Naive B cell (primary cell): ENCODE data around the gene NCK2. TPM values are rescaled to one million over a fixed set of nuclear protein-coding genes. Genes with fewer than 3 reads are reported as not detected.
A peak's percentile ranks its signal among the peaks of the same experiment; 100 is the strongest.

Source experiments
- ATAC-seq, 2 donors: fragments of 150-1000 bp; cut with Tn5 transposase; 2 replicates each; pipeline ENCODE4 v1.10.0; 2021; ENCODE audit warnings: low read depth in 2 of 2, mild to moderate bottlenecking in 2 of 2, moderate library complexity in 2 of 2
- DNase-seq: peaks from one replicate; pipeline ENCODE4 v3.0.0; 2022
- H3K27ac Mint-ChIP-seq, 6 donors: one replicate each; pipeline ENCODE4 v1.8.0; 2020 to 2022; ENCODE audit warnings: mild to moderate bottlenecking in 6 of 6, mixed read lengths in 6 of 6, moderate library complexity in 5 of 6, inconsistent platforms in 2 of 6
- H3K27me3 Mint-ChIP-seq, 3 donors: one replicate each; pipeline ENCODE4 v1.8.0; 2021 to 2022; ENCODE audit warnings: mixed read lengths in 3 of 3, mild to moderate bottlenecking in 1 of 3
- H3K36me3 Mint-ChIP-seq, 2 donors: one replicate each; pipeline ENCODE4 v1.8.0; 2020 to 2022; ENCODE audit warnings: mixed read lengths in 2 of 2, inconsistent platforms in 1 of 2, mild to moderate bottlenecking in 1 of 2
- H3K4me1 Mint-ChIP-seq, 3 donors: one replicate each; pipeline ENCODE4 v1.8.0; 2020 to 2022; ENCODE audit warnings: mixed read lengths in 3 of 3, inconsistent platforms in 1 of 3, mild to moderate bottlenecking in 1 of 3, moderate library complexity in 1 of 3
- H3K4me3 Mint-ChIP-seq, 8 donors: one replicate each; pipeline ENCODE4 v1.8.0; 2020 to 2022; ENCODE audit warnings: mild to moderate bottlenecking in 8 of 8, mixed read lengths in 8 of 8, moderate library complexity in 8 of 8, inconsistent platforms in 2 of 8
- H3K9me3 Mint-ChIP-seq, 7 donors: one replicate each; pipeline ENCODE4 v1.8.0; 2020 to 2022; ENCODE audit warnings: mixed read lengths in 7 of 7, mild to moderate bottlenecking in 5 of 7, inconsistent platforms in 2 of 7, moderate library complexity in 1 of 7
- polyA plus RNA-seq, 6 donors: library from polyadenylated mRNA; unstranded; fragments of 300-500 nt; fragmentation: Illumina TruSeq; gene quantifications; one replicate each; pipeline ENCODE4 v1.2.3, GENCODE V29; 2021; ENCODE audit warnings: low read depth in 6 of 6

Gene NCK2
- polyA plus RNA-seq, 6 donors from 2014 or later: 70.7 to 108 (median 76.7) TPM

- Mint-ChIP-seq H3K4me3 (peak overlapping the region in 5 of 8 donors; percentile 9 to 82 (median 62)), H3K36me3 (peaks cover 10 to 16% of the 10 kb centered on the region in 2 donors), H3K4me1 (peaks cover 72 to 95% (median 90%) of the 10 kb centered on the region in 3 donors), H3K9me3 (peaks cover 0 to 3% (median 0%) of the 10 kb centered on the region in 7 donors), H3K27ac (peak overlapping the region; percentile 95 to 99 (median 98)), H3K27me3 (no peaks in the 10 kb centered on the region)
- no peak for ATAC-seq
- no peak for DNase-seq
Measured at GRCh38 chr2:105804266-105804665, 59.6 kb downstream of the NCK2 start.

- DNase-seq: no peak
- peaks cover 0 to 3% (median 0%) of the 10 kb centered on the region in 7 donors for H3K9me3 Mint-ChIP-seq
- no peaks in the 10 kb centered on the region for H3K27me3 Mint-ChIP-seq
- no peak for ATAC-seq
- peaks cover 71 to 94% (median 89%) of the 10 kb centered on the region in 3 donors for H3K4me1 Mint-ChIP-seq
- peak overlapping the region; percentile 3 to 95 (median 63) for H3K27ac Mint-ChIP-seq
- H3K36me3 Mint-ChIP-seq: peaks cover 11 to 17% of the 10 kb centered on the region in 2 donors
- H3K4me3 Mint-ChIP-seq: peak overlapping the region in 3 of 8 donors; percentile 22 to 49 (median 30)
Measured at GRCh38 chr2:105806996-105807395, 62.3 kb downstream of the NCK2 start.

- ATAC-seq (no peak), DNase-seq (no peak)
- no peaks in the 10 kb centered on the region for H3K27me3 Mint-ChIP-seq
- peaks cover 71 to 94% (median 85%) of the 10 kb centered on the region in 3 donors for H3K4me1 Mint-ChIP-seq
- H3K9me3 Mint-ChIP-seq: peaks cover 0 to 3% (median 0%) of the 10 kb centered on the region in 7 donors
- peaks cover 6 to 17% of the 10 kb centered on the region in 2 donors for H3K36me3 Mint-ChIP-seq
- H3K27ac Mint-ChIP-seq: peak overlapping the region; percentile 72 to 97 (median 94)
- H3K4me3 Mint-ChIP-seq: peak overlapping the region in 6 of 8 donors; percentile 9 to 76 (median 61)
Measured at GRCh38 chr2:105808423-105809096, 63.8 kb downstream of the NCK2 start.

- Mint-ChIP-seq H3K4me3 (peak overlapping the region in 6 of 8 donors; percentile 14 to 77 (median 64)), H3K4me1 (peaks cover 69 to 93% (median 84%) of the 10 kb centered on the region in 3 donors), H3K36me3 (peaks cover 9 to 17% of the 10 kb centered on the region in 2 donors), H3K9me3 (peaks cover 0 to 3% (median 0%) of the 10 kb centered on the region in 7 donors), H3K27ac (peak overlapping the region; percentile 72 to 97 (median 94)), H3K27me3 (no peaks in the 10 kb centered on the region)
- peak; percentile 87 to 90 for ATAC-seq
- DNase-seq: no peak
Measured at GRCh38 chr2:105809097-105809473, 64.4 kb downstream of the NCK2 start.

- peak overlapping the region; percentile 72 to 97 (median 91) for H3K27ac Mint-ChIP-seq
- peaks cover 66 to 93% (median 84%) of the 10 kb centered on the region in 3 donors for H3K4me1 Mint-ChIP-seq
- no peaks in the 10 kb centered on the region for H3K27me3 Mint-ChIP-seq
- peaks cover 0 to 2% (median 0%) of the 10 kb centered on the region in 7 donors for H3K9me3 Mint-ChIP-seq
- DNase-seq: no peak
- no peak for ATAC-seq
- H3K4me3 Mint-ChIP-seq: peak overlapping the region in 6 of 8 donors; percentile 14 to 77 (median 62)
- peaks cover 15 to 17% of the 10 kb centered on the region in 2 donors for H3K36me3 Mint-ChIP-seq
Measured at GRCh38 chr2:105809723-105810122, 65.0 kb downstream of the NCK2 start.

- peak overlapping the region in 1 of 8 donors; percentile 20 for H3K4me3 Mint-ChIP-seq
- DNase-seq (no peak), ATAC-seq (no peak)
- H3K9me3 Mint-ChIP-seq: no peaks in the 10 kb centered on the region
- peaks cover 53 to 88% (median 73%) of the 10 kb centered on the region in 3 donors for H3K4me1 Mint-ChIP-seq
- no peaks in the 10 kb centered on the region for H3K27me3 Mint-ChIP-seq
- H3K36me3 Mint-ChIP-seq: peaks cover 8 to 22% of the 10 kb centered on the region in 2 donors
- H3K27ac Mint-ChIP-seq: peak overlapping the region in 5 of 6 donors; percentile 66 to 97 (median 86)
Measured at GRCh38 chr2:105812180-105813044, 67.7 kb downstream of the NCK2 start.

GRCh38 chr2:105813045-105813315 is 68.3 kb downstream of the NCK2 start:
- H3K27ac Mint-ChIP-seq: peak overlapping the region in 3 of 6 donors; percentile 66 to 79 (median 73)
- H3K27me3 Mint-ChIP-seq: no peaks in the 10 kb centered on the region
- H3K4me1 Mint-ChIP-seq: peaks cover 49 to 85% (median 69%) of the 10 kb centered on the region in 3 donors
- no peak for DNase-seq
- no peaks in the 10 kb centered on the region for H3K9me3 Mint-ChIP-seq
- peak overlapping the region in 1 of 8 donors; percentile 20 for H3K4me3 Mint-ChIP-seq
- no peak for ATAC-seq
- peaks cover 8 to 23% of the 10 kb centered on the region in 2 donors for H3K36me3 Mint-ChIP-seq

- ATAC-seq (no peak), DNase-seq (no peak)
- no peaks in the 10 kb centered on the region for H3K27me3 Mint-ChIP-seq
- H3K9me3 Mint-ChIP-seq: no peaks in the 10 kb centered on the region
- peaks cover 8 to 23% of the 10 kb centered on the region in 2 donors for H3K36me3 Mint-ChIP-seq
- H3K4me1 Mint-ChIP-seq: peaks cover 47 to 81% (median 64%) of the 10 kb centered on the region in 3 donors
- H3K27ac Mint-ChIP-seq: peak overlapping the region in 3 of 6 donors; percentile 20 to 79 (median 72)
- peak overlapping the region in 2 of 8 donors; percentile 20 to 47 for H3K4me3 Mint-ChIP-seq
Measured at GRCh38 chr2:105813405-105813804, 68.7 kb downstream of the NCK2 start.

GRCh38 chr2:105814291-105814940 is 69.7 kb downstream of the NCK2 start:
- peak overlapping the region; percentile 28 to 93 (median 80) for H3K27ac Mint-ChIP-seq
- H3K9me3 Mint-ChIP-seq: no peaks in the 10 kb centered on the region
- no peak overlapping the region for H3K4me3 Mint-ChIP-seq
- ATAC-seq (no peak), DNase-seq (no peak)
- H3K27me3 Mint-ChIP-seq: no peaks in the 10 kb centered on the region
- H3K4me1 Mint-ChIP-seq: peaks cover 41 to 78% (median 60%) of the 10 kb centered on the region in 3 donors
- peaks cover 12 to 29% of the 10 kb centered on the region in 2 donors for H3K36me3 Mint-ChIP-seq

GRCh38 chr2:105815401-105815800 is 70.7 kb downstream of the NCK2 start:
- no peak for ATAC-seq
- Mint-ChIP-seq H3K4me1 (peaks cover 37 to 79% (median 58%) of the 10 kb centered on the region in 3 donors), H3K4me3 (no peak overlapping the region), H3K27ac (peak overlapping the region; percentile 14 to 93 (median 60)), H3K36me3 (peaks cover 6 to 29% of the 10 kb centered on the region in 2 donors), H3K27me3 (no peaks in the 10 kb centered on the region), H3K9me3 (no peaks in the 10 kb centered on the region)
- DNase-seq: no peak

GRCh38 chr2:105820151-105820550 is 75.4 kb downstream of the NCK2 start:
- peaks cover 51 to 81% (median 67%) of the 10 kb centered on the region in 3 donors for H3K4me1 Mint-ChIP-seq
- H3K27ac Mint-ChIP-seq: peak overlapping the region in 5 of 6 donors; percentile 54 to 93 (median 85)
- H3K4me3 Mint-ChIP-seq: no peak overlapping the region
- DNase-seq: no peak
- H3K36me3 Mint-ChIP-seq: peaks cover 20 to 37% of the 10 kb centered on the region in 2 donors
- no peak for ATAC-seq
- H3K9me3 Mint-ChIP-seq: peaks cover 0 to 3% (median 0%) of the 10 kb centered on the region in 7 donors
- no peaks in the 10 kb centered on the region for H3K27me3 Mint-ChIP-seq

GRCh38 chr2:105820691-105821090 is 76.0 kb downstream of the NCK2 start:
- H3K4me1 Mint-ChIP-seq: peaks cover 53 to 79% (median 66%) of the 10 kb centered on the region in 3 donors
- ATAC-seq (no peak), DNase-seq (no peak)
- H3K27ac Mint-ChIP-seq: peak overlapping the region; percentile 21 to 93 (median 82)
- peaks cover 0 to 3% (median 0%) of the 10 kb centered on the region in 7 donors for H3K9me3 Mint-ChIP-seq
- no peaks in the 10 kb centered on the region for H3K27me3 Mint-ChIP-seq
- H3K36me3 Mint-ChIP-seq: peaks cover 24 to 42% of the 10 kb centered on the region in 2 donors
- H3K4me3 Mint-ChIP-seq: peak overlapping the region in 1 of 8 donors; percentile 49
